ENCODE results near the gene MYO19. TPM values are rescaled to one million over a fixed set of nuclear protein-coding genes. Genes with fewer than 3 reads are reported as not detected.

The MYO19 gene
- total RNA-seq, 1 experiment from 2014 or later: 144 TPM

GRCh38 chr17:36506831-36507230, 27.8 kb downstream of the MYO19 start:
- WGBS (ENCODE audit: extremely low coverage, insufficient read length, low lambda C conversion rate): no CpG with 5 or more reads among the region's 11 CpGs
- Histone ChIP-seq H2BK15ac (ENCODE audit: low read depth, low read length) (no peak overlapping the region), H3K79me2 (ENCODE audit: insufficient read depth, low read length) (no peaks in the 10 kb centered on the region), H3K27ac (ENCODE audit: insufficient read length, low read depth, low read length) (no peak overlapping the region), H3K14ac (ENCODE audit: insufficient read depth, low read length) (no peak overlapping the region), H3K56ac (ENCODE audit: insufficient read length, low read depth, low read length) (no peak overlapping the region), H4K91ac (ENCODE audit: insufficient read length, low read depth, low read length) (no peak overlapping the region), H2BK20ac (ENCODE audit: low read depth, low read length, poor library complexity, severe bottlenecking) (no peak overlapping the region), H3K27me3 (ENCODE audit: insufficient read depth, low read length) (no peaks in the 10 kb centered on the region), H3T11ph (ENCODE audit: low read length) (no peak overlapping the region), H3K4me2 (ENCODE audit: insufficient read depth, insufficient read length, low read length) (no peak overlapping the region), H4K20me1 (ENCODE audit: control insufficient read depth, insufficient read depth, insufficient read length) (peaks cover 2% of the 10 kb centered on the region), H2BK12ac (ENCODE audit: insufficient read length, low read depth, low read length) (no peak overlapping the region), H4K8ac (replicated peaks; ENCODE audit: insufficient read length, low read depth, low read length) (no peak overlapping the region), H3K18ac (ENCODE audit: insufficient read length, low read depth, low read length) (no peak overlapping the region), H3K4ac (ENCODE audit: low read depth, low read length) (no peak overlapping the region), H3K23me2 (ENCODE audit: insufficient read length, low read depth, low read length, poor library complexity, severe bottlenecking) (no peaks in the 10 kb centered on the region), H2BK120ac (ENCODE audit: low read depth, low read length, poor library complexity, severe bottlenecking) (no peak overlapping the region), H3K9ac (ENCODE audit: extremely low read depth, insufficient read length, low read length) (no peak overlapping the region), H2BK5ac (ENCODE audit: insufficient read length, low read length) (no peak overlapping the region), H3K4me1 (ENCODE audit: insufficient read depth, low read length) (no peaks in the 10 kb centered on the region), H3K23ac (ENCODE audit: insufficient read length, low read depth, low read length) (no peak overlapping the region), H4K5ac (ENCODE audit: insufficient read length, low read depth, low read length) (no peak overlapping the region), H3K9me3 (ENCODE audit: control insufficient read depth, low read depth, low read length) (no peaks in the 10 kb centered on the region), H3K79me1 (ENCODE audit: insufficient read depth, low read depth, low read length, poor library complexity, severe bottlenecking) (no peaks in the 10 kb centered on the region), H2AK5ac (ENCODE audit: insufficient read length, low read length) (no peak overlapping the region), H2AFZ (ENCODE audit: low read length) (no peak overlapping the region)
- H3K27me3 Mint-ChIP-seq (ENCODE audit: low read depth): no peaks in the 10 kb centered on the region; the same call in 1 of the 2 replicates
- H3K9me3 Mint-ChIP-seq: no peaks in the 10 kb centered on the region
- no peaks in the 10 kb centered on the region for H3K4me1 Mint-ChIP-seq
- no peak for TF ChIP-seq CTCF (conservative IDR thresholded peaks at IDR 0.05)
- no peak overlapping the region for H3K27ac Mint-ChIP-seq
- no peak for DNase-seq
- H3K4me3 Mint-ChIP-seq: no peak overlapping the region
- H3K36me3 Mint-ChIP-seq (ENCODE audit: insufficient read depth in 1 of 3, low read depth in 3 of 3): peaks cover 50 to 96% (median 92%) of the 10 kb centered on the region in 3 experiments
